SU-DHL-6 (cell line): ENCODE measurements around the gene TSPAN10.
"Not testable (repeated sequence)": the region's sequence is repeated elsewhere in the genome, so short reads cannot be mapped to it uniquely, and the experiment has no call there.

Source experiments
- H2AFZ ChIP-seq: fragments of 200-600 bp; sonication (generic); 2 replicates; pipeline ENCODE4 v1.6.1; 2014; ENCODE audit warnings: low read depth, mild to moderate bottlenecking, moderate library complexity, mixed read lengths, antibody characterized with exemption, low read length; ENCODE audit not compliant: severe bottlenecking
- H3F3A ChIP-seq: fragments of 200-600 bp; shearing (Covaris generic); 2 replicates; pipeline ENCODE4 v1.6.0; 2016; ENCODE audit warnings: antibody characterized with exemption, mild to moderate bottlenecking; ENCODE audit not compliant: insufficient read depth
- H3K27ac ChIP-seq: fragments of 200-600 bp; sonication (generic); 2 replicates; pipeline ENCODE4 v1.5.1; 2016; ENCODE audit warnings: low read depth, mild to moderate bottlenecking, low read length, moderate library complexity, mixed read lengths
- H3K27me3 ChIP-seq: fragments of 200-600 bp; sonication (generic), shearing (Covaris generic); 2 replicates; pipeline ENCODE4 v1.6.0; 2014; ENCODE audit warnings: mild to moderate bottlenecking, low read length
- H3K36me3 ChIP-seq: fragments of 200-600 bp; sonication (generic); 2 replicates; pipeline ENCODE4 v1.6.1; 2014; ENCODE audit warnings: mild to moderate bottlenecking, low read length, mixed read lengths
- H3K4me2 ChIP-seq: fragments of 300-600, 200-600 bp; shearing (Covaris generic), sonication (generic); 2 replicates; pipeline ENCODE4 v1.6.0; 2014; ENCODE audit warnings: low read length, low read depth, mild to moderate bottlenecking; ENCODE audit not compliant: poor library complexity, severe bottlenecking
- H3K4me3 ChIP-seq: fragments of 200-600 bp; sonication (generic); 2 replicates; pipeline ENCODE4 v1.5.1; 2014; ENCODE audit warnings: antibody characterized with exemption, low read length, mild to moderate bottlenecking, mixed read lengths; ENCODE audit not compliant: insufficient read depth, poor library complexity, severe bottlenecking
- H3K79me2 ChIP-seq: fragments of 200-600 bp; sonication (generic); 2 replicates; pipeline ENCODE4 v1.6.1; 2014; ENCODE audit warnings: mild to moderate bottlenecking, low read length, moderate library complexity; ENCODE audit not compliant: insufficient read depth
- H3K9ac ChIP-seq: fragments of 200-600 bp; sonication (generic); 2 replicates; pipeline ENCODE4 v1.7.0; 2014; ENCODE audit warnings: mild to moderate bottlenecking, low read length
- H3K9me2 ChIP-seq: fragments of 200-600 bp; sonication (generic); replicated peaks from 2 replicates; pipeline ENCODE4 v1.6.1; 2014; ENCODE audit warnings: low read length; ENCODE audit not compliant: insufficient read depth
- H3K9me3 ChIP-seq: fragments of 200-600 bp; sonication (generic); 2 replicates; pipeline ENCODE4 v1.6.1; 2014; ENCODE audit warnings: low read length, mixed read lengths; ENCODE audit not compliant: insufficient read depth
- H4K20me1 ChIP-seq: fragments of 200-600 bp; sonication (generic); 2 replicates; pipeline ENCODE4 v1.6.1; 2014; ENCODE audit warnings: low read depth, mild to moderate bottlenecking, antibody characterized with exemption, low read length, moderate library complexity, mixed read lengths
- EZH2phosphoT487 ChIP-seq: fragments of 200-600 bp; sonication (generic), shearing (Covaris generic); conservative IDR thresholded peaks from 2 replicates; pipeline ENCODE4 v1.6.1; 2018; ENCODE audit warnings: mild to moderate bottlenecking, antibody characterized with exemption, low read length, moderate library complexity, mixed read lengths
- TF ChIP-seq, protein P1 (sequence below): fragments of 200-600 bp; sonication (generic); IDR thresholded peaks from one replicate; pipeline ENCODE4 v1.5.1; 2017; ENCODE audit warnings: antibody characterized with exemption, mild to moderate bottlenecking, low read length, moderate library complexity; ENCODE audit not compliant: insufficient read depth, poor library complexity, severe bottlenecking

The TSPAN10 gene

DNA sequence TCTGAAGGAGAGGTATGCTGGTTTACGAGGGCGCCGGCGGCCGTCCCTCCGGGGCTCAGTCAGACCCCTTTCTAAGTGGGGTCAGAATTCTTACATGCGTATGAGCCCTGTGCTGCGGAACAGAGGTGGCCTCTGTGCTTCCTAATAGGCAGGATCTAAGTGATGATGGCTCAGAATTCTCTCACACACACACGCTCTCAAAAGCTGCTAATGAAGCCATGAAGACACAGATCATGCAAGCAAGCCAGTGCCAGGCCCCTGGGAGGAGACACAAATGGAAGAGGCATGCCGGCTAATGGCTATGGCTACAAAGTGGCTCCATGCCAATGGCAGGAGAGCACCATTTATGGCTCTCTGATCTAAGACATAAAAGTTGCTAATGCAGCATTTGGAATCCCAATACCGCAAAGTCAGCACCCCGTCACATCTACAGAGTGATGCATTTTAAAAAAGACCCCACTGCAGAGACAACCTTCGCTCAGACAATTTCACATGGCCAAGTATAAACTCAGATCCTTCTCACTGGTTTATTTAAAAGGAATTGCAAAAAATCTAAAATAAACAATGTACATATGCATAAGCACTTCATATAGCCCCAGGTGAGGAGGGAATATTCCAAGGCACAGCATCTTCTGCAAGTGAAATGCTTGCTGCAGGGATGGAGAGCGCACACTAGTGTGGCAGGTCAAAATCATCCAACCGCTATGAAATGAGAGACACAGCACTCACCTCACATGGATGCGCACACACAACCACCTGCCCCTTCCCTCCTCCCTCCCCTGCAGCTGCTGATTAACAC, 24.6 kb upstream of the TSPAN10 start:
- Histone ChIP-seq H3K27me3 (no peaks in the 10 kb centered on the region), H3K4me3 (no peak overlapping the region), H2AFZ (no peak overlapping the region), H3K36me3 (no peaks in the 10 kb centered on the region; the same call in 1 of the 2 replicates), H4K20me1 (no peaks in the 10 kb centered on the region), H3K4me2 (no peak overlapping the region), H3K79me2 (peaks cover 20% of the 10 kb centered on the region), H3F3A (no peaks in the 10 kb centered on the region), H3K9me3 (no peaks in the 10 kb centered on the region), H3K27ac (no peak overlapping the region), H3K9ac (no peak overlapping the region), H3K9me2 (no peaks in the 10 kb centered on the region)
- TF ChIP-seq EZH2phosphoT487 = no peak
- TF ChIP-seq, protein P1, sequence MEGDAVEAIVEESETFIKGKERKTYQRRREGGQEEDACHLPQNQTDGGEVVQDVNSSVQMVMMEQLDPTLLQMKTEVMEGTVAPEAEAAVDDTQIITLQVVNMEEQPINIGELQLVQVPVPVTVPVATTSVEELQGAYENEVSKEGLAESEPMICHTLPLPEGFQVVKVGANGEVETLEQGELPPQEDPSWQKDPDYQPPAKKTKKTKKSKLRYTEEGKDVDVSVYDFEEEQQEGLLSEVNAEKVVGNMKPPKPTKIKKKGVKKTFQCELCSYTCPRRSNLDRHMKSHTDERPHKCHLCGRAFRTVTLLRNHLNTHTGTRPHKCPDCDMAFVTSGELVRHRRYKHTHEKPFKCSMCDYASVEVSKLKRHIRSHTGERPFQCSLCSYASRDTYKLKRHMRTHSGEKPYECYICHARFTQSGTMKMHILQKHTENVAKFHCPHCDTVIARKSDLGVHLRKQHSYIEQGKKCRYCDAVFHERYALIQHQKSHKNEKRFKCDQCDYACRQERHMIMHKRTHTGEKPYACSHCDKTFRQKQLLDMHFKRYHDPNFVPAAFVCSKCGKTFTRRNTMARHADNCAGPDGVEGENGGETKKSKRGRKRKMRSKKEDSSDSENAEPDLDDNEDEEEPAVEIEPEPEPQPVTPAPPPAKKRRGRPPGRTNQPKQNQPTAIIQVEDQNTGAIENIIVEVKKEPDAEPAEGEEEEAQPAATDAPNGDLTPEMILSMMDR = no peak

DNA sequence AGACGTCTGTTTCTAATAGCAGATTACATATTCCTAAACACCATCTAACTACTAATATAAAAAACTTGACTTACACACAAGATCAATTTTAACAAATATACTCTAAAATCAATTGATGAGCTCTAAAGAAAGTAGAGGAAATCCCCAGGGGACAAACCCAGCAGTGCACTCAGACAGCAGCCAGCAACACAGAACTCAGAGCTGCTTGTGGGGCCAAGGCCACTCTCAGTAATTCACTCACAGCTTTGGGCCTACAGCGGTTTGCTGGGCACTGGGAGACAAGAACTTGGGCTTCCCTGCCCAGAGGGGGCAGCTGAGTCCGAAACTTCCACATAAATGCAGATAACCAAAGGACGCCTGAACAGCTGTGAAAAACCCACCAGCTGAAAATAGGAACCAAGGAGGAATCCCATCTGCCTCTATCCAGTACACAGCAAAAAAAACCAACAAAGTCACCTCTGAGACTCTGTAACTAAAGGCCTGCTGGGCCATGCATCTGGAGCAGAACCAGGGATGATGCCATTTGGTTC, 21.5 kb upstream of the TSPAN10 start:
- no peak overlapping the region for H3K4me3 ChIP-seq
- H3K9ac ChIP-seq = no peak overlapping the region
- no peak overlapping the region for H2AFZ ChIP-seq
- H3K27ac ChIP-seq = no peak overlapping the region
- TF ChIP-seq EZH2phosphoT487 = no peak
- TF ChIP-seq, protein P1 = no peak
- H4K20me1 ChIP-seq = no peaks in the 10 kb centered on the region
- H3K27me3 ChIP-seq = no peaks in the 10 kb centered on the region
- no peaks in the 10 kb centered on the region; the same call in 1 of the 2 replicates for H3K36me3 ChIP-seq
- no peaks in the 10 kb centered on the region for H3K9me3 ChIP-seq
- no peak overlapping the region for H3K4me2 ChIP-seq
- peaks cover 20% of the 10 kb centered on the region for H3K79me2 ChIP-seq
- no peaks in the 10 kb centered on the region for H3K9me2 ChIP-seq
- H3F3A ChIP-seq = no peaks in the 10 kb centered on the region

DNA sequence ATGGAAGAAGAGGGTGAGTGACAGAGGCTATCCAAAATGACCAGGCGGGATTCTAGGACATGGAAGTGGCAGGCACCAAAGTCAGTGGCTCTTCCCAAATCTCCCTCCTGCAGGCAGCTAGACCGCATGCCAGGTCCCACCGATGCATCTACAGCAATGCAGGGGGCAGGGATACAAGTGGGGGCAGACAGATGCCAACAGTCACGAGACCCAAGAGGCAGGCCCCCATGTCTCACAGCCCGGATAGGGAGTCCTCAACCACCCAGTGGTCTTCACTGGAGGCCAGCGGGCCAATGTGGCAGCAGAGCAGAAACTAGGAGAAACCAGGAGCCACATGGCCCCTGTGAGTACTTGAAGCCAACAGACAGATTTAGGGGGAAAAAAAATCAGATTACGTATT, 20.1 kb upstream of the TSPAN10 start:
- Histone ChIP-seq H2AFZ (no peak overlapping the region), H3K9me3 (no peaks in the 10 kb centered on the region), H3K9ac (no peak overlapping the region), H3K27ac (no peak overlapping the region), H3K4me2 (no peak overlapping the region), H3K9me2 (no peaks in the 10 kb centered on the region), H3K4me3 (no peak overlapping the region), H3K27me3 (no peaks in the 10 kb centered on the region), H4K20me1 (no peaks in the 10 kb centered on the region), H3K36me3 (no peaks in the 10 kb centered on the region; the same call in 1 of the 2 replicates), H3F3A (no peaks in the 10 kb centered on the region), H3K79me2 (peaks cover 20% of the 10 kb centered on the region)
- TF ChIP-seq, protein P1 = no peak
- no peak for TF ChIP-seq EZH2phosphoT487

DNA sequence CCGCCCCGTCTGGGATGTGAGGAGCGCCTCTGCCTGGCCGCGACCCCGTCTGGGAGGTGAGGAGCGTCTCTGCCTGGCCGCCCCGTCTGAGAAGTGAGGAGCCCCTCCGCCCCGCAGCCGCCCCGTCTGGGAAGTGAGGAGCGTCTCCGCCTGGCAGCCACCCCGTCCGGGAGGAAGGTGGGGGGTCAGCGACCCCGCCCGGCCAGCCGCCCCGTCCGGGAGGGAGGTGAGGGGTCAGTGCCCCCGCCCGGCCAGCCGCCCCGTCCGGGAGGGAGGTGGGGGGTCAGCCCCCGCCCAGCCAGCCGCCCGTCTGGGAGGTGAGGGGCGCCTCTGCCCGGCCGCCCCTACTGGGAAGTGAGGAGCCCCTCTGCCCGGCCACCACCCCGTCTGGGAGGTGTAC, 18.7 kb upstream of the TSPAN10 start:
- H3K27me3 ChIP-seq, H3K9me2 ChIP-seq, H3K36me3 ChIP-seq, H2AFZ ChIP-seq, H3K4me2 ChIP-seq, H3K9ac ChIP-seq, H4K20me1 ChIP-seq, H3K9me3 ChIP-seq, H3K27ac ChIP-seq, H3F3A ChIP-seq, H3K4me3 ChIP-seq: not testable (repeated sequence)
- H3K79me2 ChIP-seq = peaks cover 20% of the 10 kb centered on the region
